ENCODE data around the gene EFL1. TPM values are rescaled to one million over a fixed set of nuclear protein-coding genes. Genes with fewer than 3 reads are reported as not detected.

EFL1 gene
- total RNA-seq, 1 experiment from 2014 or later: 27.5 TPM

DNA sequence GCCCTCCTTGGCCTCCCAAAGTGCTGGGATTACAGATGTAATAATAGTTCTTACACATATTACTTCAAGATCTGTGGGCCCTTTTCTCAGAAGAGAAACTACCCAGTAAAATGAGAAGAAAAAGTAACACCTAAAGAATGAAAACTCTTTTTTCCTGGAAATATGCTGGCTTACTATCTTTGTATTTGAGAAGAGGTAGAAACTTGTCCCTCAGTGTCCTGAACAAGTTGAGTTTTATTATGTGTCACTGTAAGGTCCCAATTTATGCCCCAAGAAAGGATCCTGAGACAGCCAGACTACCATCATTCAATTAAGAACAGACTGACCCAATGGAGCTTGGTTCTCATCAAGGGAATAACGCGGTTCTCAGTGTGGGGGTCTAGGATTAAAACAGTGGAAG is 93.8 kb downstream of the EFL1 start (continued):
- TF ChIP-seq, protein P1, sequence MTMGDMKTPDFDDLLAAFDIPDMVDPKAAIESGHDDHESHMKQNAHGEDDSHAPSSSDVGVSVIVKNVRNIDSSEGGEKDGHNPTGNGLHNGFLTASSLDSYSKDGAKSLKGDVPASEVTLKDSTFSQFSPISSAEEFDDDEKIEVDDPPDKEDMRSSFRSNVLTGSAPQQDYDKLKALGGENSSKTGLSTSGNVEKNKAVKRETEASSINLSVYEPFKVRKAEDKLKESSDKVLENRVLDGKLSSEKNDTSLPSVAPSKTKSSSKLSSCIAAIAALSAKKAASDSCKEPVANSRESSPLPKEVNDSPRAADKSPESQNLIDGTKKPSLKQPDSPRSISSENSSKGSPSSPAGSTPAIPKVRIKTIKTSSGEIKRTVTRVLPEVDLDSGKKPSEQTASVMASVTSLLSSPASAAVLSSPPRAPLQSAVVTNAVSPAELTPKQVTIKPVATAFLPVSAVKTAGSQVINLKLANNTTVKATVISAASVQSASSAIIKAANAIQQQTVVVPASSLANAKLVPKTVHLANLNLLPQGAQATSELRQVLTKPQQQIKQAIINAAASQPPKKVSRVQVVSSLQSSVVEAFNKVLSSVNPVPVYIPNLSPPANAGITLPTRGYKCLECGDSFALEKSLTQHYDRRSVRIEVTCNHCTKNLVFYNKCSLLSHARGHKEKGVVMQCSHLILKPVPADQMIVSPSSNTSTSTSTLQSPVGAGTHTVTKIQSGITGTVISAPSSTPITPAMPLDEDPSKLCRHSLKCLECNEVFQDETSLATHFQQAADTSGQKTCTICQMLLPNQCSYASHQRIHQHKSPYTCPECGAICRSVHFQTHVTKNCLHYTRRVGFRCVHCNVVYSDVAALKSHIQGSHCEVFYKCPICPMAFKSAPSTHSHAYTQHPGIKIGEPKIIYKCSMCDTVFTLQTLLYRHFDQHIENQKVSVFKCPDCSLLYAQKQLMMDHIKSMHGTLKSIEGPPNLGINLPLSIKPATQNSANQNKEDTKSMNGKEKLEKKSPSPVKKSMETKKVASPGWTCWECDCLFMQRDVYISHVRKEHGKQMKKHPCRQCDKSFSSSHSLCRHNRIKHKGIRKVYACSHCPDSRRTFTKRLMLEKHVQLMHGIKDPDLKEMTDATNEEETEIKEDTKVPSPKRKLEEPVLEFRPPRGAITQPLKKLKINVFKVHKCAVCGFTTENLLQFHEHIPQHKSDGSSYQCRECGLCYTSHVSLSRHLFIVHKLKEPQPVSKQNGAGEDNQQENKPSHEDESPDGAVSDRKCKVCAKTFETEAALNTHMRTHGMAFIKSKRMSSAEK (CRISPR knock-in tag; IDR thresholded peaks at IDR 0.05; ENCODE audit: borderline replicate concordance): no peak
- TF ChIP-seq, protein P2, sequence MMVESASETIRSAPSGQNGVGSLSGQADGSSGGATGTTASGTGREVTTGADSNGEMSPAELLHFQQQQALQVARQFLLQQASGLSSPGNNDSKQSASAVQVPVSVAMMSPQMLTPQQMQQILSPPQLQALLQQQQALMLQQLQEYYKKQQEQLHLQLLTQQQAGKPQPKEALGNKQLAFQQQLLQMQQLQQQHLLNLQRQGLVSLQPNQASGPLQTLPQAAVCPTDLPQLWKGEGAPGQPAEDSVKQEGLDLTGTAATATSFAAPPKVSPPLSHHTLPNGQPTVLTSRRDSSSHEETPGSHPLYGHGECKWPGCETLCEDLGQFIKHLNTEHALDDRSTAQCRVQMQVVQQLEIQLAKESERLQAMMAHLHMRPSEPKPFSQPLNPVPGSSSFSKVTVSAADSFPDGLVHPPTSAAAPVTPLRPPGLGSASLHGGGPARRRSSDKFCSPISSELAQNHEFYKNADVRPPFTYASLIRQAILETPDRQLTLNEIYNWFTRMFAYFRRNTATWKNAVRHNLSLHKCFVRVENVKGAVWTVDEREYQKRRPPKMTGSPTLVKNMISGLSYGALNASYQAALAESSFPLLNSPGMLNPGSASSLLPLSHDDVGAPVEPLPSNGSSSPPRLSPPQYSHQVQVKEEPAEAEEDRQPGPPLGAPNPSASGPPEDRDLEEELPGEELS (CRISPR knock-in tag; IDR thresholded peaks at IDR 0.05): no peak
- no peak for TF ChIP-seq HMGA2 (CRISPR knock-in tag; IDR thresholded peaks at IDR 0.05)
- TF ChIP-seq, protein P3, sequence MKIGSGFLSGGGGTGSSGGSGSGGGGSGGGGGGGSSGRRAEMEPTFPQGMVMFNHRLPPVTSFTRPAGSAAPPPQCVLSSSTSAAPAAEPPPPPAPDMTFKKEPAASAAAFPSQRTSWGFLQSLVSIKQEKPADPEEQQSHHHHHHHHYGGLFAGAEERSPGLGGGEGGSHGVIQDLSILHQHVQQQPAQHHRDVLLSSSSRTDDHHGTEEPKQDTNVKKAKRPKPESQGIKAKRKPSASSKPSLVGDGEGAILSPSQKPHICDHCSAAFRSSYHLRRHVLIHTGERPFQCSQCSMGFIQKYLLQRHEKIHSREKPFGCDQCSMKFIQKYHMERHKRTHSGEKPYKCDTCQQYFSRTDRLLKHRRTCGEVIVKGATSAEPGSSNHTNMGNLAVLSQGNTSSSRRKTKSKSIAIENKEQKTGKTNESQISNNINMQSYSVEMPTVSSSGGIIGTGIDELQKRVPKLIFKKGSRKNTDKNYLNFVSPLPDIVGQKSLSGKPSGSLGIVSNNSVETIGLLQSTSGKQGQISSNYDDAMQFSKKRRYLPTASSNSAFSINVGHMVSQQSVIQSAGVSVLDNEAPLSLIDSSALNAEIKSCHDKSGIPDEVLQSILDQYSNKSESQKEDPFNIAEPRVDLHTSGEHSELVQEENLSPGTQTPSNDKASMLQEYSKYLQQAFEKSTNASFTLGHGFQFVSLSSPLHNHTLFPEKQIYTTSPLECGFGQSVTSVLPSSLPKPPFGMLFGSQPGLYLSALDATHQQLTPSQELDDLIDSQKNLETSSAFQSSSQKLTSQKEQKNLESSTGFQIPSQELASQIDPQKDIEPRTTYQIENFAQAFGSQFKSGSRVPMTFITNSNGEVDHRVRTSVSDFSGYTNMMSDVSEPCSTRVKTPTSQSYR (CRISPR knock-in tag; IDR thresholded peaks at IDR 0.05): no peak
- TF ChIP-seq, protein P4, sequence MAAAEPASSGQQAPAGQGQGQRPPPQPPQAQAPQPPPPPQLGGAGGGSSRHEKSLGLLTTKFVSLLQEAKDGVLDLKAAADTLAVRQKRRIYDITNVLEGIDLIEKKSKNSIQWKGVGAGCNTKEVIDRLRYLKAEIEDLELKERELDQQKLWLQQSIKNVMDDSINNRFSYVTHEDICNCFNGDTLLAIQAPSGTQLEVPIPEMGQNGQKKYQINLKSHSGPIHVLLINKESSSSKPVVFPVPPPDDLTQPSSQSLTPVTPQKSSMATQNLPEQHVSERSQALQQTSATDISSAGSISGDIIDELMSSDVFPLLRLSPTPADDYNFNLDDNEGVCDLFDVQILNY (CRISPR knock-in tag; IDR thresholded peaks at IDR 0.05): no peak

DNA sequence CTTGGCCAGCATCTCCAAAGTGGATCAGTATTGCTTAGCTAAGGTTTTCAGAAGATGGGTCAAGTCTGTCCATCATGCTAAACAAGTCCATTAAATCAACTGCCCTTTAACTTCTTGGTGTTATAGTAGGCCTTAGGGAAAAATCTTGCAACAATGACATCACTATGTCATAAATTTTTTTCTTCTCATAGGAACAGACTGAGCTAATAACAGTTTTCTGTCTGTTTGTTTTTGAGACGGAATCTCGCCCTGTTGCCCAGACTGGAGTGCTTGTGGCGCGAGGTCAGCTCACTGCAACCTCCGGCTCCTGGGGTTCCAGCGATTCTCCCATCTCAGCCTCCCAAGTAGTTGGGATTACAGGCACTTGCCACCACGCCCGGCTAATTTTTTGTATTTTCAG is 94.2 kb downstream of the EFL1 start:
- H3K27ac Mint-ChIP-seq: no peak overlapping the region
- no peaks in the 10 kb centered on the region for H3K4me1 Mint-ChIP-seq
- H3K36me3 Mint-ChIP-seq: no peaks in the 10 kb centered on the region
- H3K27me3 Mint-ChIP-seq (ENCODE audit: low read depth): no peaks in the 10 kb centered on the region
- ATAC-seq: no peak
- TF ChIP-seq, protein P5, sequence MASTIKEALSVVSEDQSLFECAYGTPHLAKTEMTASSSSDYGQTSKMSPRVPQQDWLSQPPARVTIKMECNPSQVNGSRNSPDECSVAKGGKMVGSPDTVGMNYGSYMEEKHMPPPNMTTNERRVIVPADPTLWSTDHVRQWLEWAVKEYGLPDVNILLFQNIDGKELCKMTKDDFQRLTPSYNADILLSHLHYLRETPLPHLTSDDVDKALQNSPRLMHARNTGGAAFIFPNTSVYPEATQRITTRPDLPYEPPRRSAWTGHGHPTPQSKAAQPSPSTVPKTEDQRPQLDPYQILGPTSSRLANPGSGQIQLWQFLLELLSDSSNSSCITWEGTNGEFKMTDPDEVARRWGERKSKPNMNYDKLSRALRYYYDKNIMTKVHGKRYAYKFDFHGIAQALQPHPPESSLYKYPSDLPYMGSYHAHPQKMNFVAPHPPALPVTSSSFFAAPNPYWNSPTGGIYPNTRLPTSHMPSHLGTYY (CRISPR knock-in tag; IDR thresholded peaks at IDR 0.05): no peak
- TF ChIP-seq, protein P2 (CRISPR knock-in tag; IDR thresholded peaks at IDR 0.05): no peak
- TF ChIP-seq PRRX2 (CRISPR knock-in tag; IDR thresholded peaks at IDR 0.05): no peak
- TF ChIP-seq ZNF671 (CRISPR knock-in tag; IDR thresholded peaks at IDR 0.05): no peak
- TF ChIP-seq SMAD3 (CRISPR knock-in tag; IDR thresholded peaks at IDR 0.05; ENCODE audit: borderline replicate concordance): no peak
- TF ChIP-seq GRHL2 (CRISPR knock-in tag; IDR thresholded peaks at IDR 0.05; ENCODE audit: insufficient replicate concordance, severe bottlenecking): no peak
- no peak for TF ChIP-seq ZNF138 (CRISPR knock-in tag; conservative IDR thresholded peaks at IDR 0.05)
- TF ChIP-seq NR3C1 (CRISPR knock-in tag; conservative IDR thresholded peaks at IDR 0.05; ENCODE audit: low read depth): no peak
- TF ChIP-seq SP1 (CRISPR knock-in tag; conservative IDR thresholded peaks at IDR 0.05): no peak
- TF ChIP-seq ZNF263 (CRISPR knock-in tag; IDR thresholded peaks at IDR 0.05; ENCODE audit: low read depth): no peak
- TF ChIP-seq, protein P6, sequence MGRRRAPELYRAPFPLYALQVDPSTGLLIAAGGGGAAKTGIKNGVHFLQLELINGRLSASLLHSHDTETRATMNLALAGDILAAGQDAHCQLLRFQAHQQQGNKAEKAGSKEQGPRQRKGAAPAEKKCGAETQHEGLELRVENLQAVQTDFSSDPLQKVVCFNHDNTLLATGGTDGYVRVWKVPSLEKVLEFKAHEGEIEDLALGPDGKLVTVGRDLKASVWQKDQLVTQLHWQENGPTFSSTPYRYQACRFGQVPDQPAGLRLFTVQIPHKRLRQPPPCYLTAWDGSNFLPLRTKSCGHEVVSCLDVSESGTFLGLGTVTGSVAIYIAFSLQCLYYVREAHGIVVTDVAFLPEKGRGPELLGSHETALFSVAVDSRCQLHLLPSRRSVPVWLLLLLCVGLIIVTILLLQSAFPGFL (CRISPR knock-in tag; IDR thresholded peaks at IDR 0.05; ENCODE audit: borderline replicate concordance): no peak
- TF ChIP-seq, protein P7, sequence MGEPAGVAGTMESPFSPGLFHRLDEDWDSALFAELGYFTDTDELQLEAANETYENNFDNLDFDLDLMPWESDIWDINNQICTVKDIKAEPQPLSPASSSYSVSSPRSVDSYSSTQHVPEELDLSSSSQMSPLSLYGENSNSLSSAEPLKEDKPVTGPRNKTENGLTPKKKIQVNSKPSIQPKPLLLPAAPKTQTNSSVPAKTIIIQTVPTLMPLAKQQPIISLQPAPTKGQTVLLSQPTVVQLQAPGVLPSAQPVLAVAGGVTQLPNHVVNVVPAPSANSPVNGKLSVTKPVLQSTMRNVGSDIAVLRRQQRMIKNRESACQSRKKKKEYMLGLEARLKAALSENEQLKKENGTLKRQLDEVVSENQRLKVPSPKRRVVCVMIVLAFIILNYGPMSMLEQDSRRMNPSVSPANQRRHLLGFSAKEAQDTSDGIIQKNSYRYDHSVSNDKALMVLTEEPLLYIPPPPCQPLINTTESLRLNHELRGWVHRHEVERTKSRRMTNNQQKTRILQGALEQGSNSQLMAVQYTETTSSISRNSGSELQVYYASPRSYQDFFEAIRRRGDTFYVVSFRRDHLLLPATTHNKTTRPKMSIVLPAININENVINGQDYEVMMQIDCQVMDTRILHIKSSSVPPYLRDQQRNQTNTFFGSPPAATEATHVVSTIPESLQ (CRISPR knock-in tag; IDR thresholded peaks at IDR 0.05): no peak
- DNase-seq (ENCODE audit: low spot score): no peak
- H3K9me3 Mint-ChIP-seq: no peaks in the 10 kb centered on the region
- POLR2A ChIA-PET: interaction anchor here (1.1 kb wide), 1 partner anchor 10 kb away, joined by 3 read pairs; no protein-coding TSS in a partner anchor
- H3K4me3 Mint-ChIP-seq: no peak overlapping the region
- CTCF ChIA-PET: interaction anchor here (0.6 to 1.9 kb wide), 3 partner anchors 30 to 181 kb away, joined by 3 to 7 read pairs (median 5); no protein-coding TSS in a partner anchor

All from WTC11 (cell line).